Measurements from ENCODE around the gene NTSR1. TPM values are rescaled to one million over a fixed set of nuclear protein-coding genes. Genes with fewer than 3 reads are reported as not detected.

The NTSR1 gene
- total RNA-seq, 1 donor from 2014 or later = not detected

- ChIA-PET CTCF (no interaction called here), POLR2A (interaction anchor here (5.0 kb wide), 1 partner anchor 57 kb away, joined by 30 read pairs; no protein-coding TSS in a partner anchor)
- Mint-ChIP-seq H3K4me1 (peaks cover 34% of the 10 kb centered on the region), H3K27ac (peak overlapping the region; percentile 66), H3K27me3 (no peaks in the 10 kb centered on the region), H3K9me3 (no peaks in the 10 kb centered on the region), H3K36me3 (ENCODE audit: low read depth) (peaks cover 35% of the 10 kb centered on the region), H3K4me3 (peak overlapping the region; percentile 85)
- DNase-seq (no peak), ATAC-seq (ENCODE audit: low read depth) (no peak)
- intact Hi-C loops (cut with micrococcal nuclease) = loop anchor here (5.0 kb wide), 1 partner anchor 64 kb away; the partner anchor contains the start of gene TCFL5
- TF ChIP-seq, protein P1, sequence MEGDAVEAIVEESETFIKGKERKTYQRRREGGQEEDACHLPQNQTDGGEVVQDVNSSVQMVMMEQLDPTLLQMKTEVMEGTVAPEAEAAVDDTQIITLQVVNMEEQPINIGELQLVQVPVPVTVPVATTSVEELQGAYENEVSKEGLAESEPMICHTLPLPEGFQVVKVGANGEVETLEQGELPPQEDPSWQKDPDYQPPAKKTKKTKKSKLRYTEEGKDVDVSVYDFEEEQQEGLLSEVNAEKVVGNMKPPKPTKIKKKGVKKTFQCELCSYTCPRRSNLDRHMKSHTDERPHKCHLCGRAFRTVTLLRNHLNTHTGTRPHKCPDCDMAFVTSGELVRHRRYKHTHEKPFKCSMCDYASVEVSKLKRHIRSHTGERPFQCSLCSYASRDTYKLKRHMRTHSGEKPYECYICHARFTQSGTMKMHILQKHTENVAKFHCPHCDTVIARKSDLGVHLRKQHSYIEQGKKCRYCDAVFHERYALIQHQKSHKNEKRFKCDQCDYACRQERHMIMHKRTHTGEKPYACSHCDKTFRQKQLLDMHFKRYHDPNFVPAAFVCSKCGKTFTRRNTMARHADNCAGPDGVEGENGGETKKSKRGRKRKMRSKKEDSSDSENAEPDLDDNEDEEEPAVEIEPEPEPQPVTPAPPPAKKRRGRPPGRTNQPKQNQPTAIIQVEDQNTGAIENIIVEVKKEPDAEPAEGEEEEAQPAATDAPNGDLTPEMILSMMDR (IDR thresholded peaks at IDR 0.05) = no peak
These were observed 89.3 kb downstream of the NTSR1 start for GRCh38 chr20:62797671-62798532.

DNA sequence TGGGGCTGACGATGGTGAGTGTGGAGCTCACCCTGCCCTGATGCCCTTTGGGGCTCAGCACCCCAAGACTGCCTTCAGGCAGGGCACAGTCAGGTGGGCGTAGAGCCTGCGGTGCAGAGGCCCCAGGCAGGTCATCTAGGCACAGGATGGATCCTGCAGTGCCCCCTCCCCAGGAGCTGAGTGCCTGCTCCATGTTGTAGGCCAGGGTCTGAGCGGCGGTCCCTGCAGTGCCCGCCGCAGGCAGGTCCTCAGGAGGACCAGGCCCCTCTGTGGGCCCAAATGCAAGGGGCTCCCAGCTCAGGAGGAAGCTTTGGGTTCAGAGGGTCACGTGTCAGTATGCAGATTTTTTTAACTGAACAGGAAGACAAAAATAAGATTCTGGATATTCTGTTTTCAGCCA is 90.4 kb downstream of the NTSR1 start:
- H3K4me1 Mint-ChIP-seq = peaks cover 25% of the 10 kb centered on the region
- H3K9me3 Mint-ChIP-seq = no peaks in the 10 kb centered on the region
- H3K4me3 Mint-ChIP-seq = no peak overlapping the region
- no peak for ATAC-seq (ENCODE audit: low read depth)
- H3K36me3 Mint-ChIP-seq (ENCODE audit: low read depth) = peaks cover 36% of the 10 kb centered on the region
- TF ChIP-seq, protein P1 (IDR thresholded peaks at IDR 0.05) = no peak
- no peaks in the 10 kb centered on the region for H3K27me3 Mint-ChIP-seq
- ChIA-PET POLR2A (no interaction called here), CTCF (no interaction called here)
- H3K27ac Mint-ChIP-seq = no peak overlapping the region
- DNase-seq = no peak
- intact Hi-C loops (cut with micrococcal nuclease) = loop anchor here (5.0 kb wide), 1 partner anchor 63 kb away; the partner anchor contains the start of gene TCFL5

GRCh38 chr20:62799459-62799858 is 90.8 kb downstream of the NTSR1 start:
- ChIA-PET POLR2A (no interaction called here), CTCF (no interaction called here)

GRCh38 chr20:62799873-62800272 is 91.2 kb downstream of the NTSR1 start:
- H3K4me1 Mint-ChIP-seq = peaks cover 26% of the 10 kb centered on the region
- intact Hi-C loops (cut with micrococcal nuclease) = loop anchor here (5.0 kb wide), 1 partner anchor 62 kb away; the partner anchor contains the start of gene TCFL5
- H3K27me3 Mint-ChIP-seq = no peaks in the 10 kb centered on the region
- peaks cover 41% of the 10 kb centered on the region for H3K36me3 Mint-ChIP-seq (ENCODE audit: low read depth)
- no peak overlapping the region for H3K27ac Mint-ChIP-seq
- no peak overlapping the region for H3K4me3 Mint-ChIP-seq
- ChIA-PET CTCF (no interaction called here), POLR2A (no interaction called here)
- ATAC-seq (ENCODE audit: low read depth) (no peak), DNase-seq (no peak)
- H3K9me3 Mint-ChIP-seq = no peaks in the 10 kb centered on the region
- TF ChIP-seq, protein P1 (IDR thresholded peaks at IDR 0.05) = no peak

More at GRCh38 chr20:62799459-62799858, 90.8 kb downstream of the NTSR1 start:
- DNase-seq (no peak), ATAC-seq (ENCODE audit: low read depth) (no peak)
- intact Hi-C loops (cut with micrococcal nuclease) = loop anchor here (5.0 kb wide), 1 partner anchor 63 kb away; the partner anchor contains the start of gene TCFL5
- peaks cover 27% of the 10 kb centered on the region for H3K4me1 Mint-ChIP-seq
- no peaks in the 10 kb centered on the region for H3K27me3 Mint-ChIP-seq
- H3K4me3 Mint-ChIP-seq = no peak overlapping the region
- H3K9me3 Mint-ChIP-seq = no peaks in the 10 kb centered on the region
- TF ChIP-seq, protein P1 (IDR thresholded peaks at IDR 0.05) = no peak
- no peak overlapping the region for H3K27ac Mint-ChIP-seq
- peaks cover 39% of the 10 kb centered on the region for H3K36me3 Mint-ChIP-seq (ENCODE audit: low read depth)
